Stomach (tissue), 9 donors: ENCODE results near the gene C4orf54. TPM values are rescaled to one million over a fixed set of nuclear protein-coding genes. Genes with fewer than 3 reads are reported as not detected.

ENCODE experiments used
- DNase-seq, 2 donors: peaks; one replicate each; pipeline versions ENCODE4 v3.0.0 to v3.0.0-alpha.2; 2013 to 2019
- H3K27ac ChIP-seq, 5 donors: fragments of 200-600 bp in 4 of 5; sonication (generic) in 4 of 5; one replicate each; pipeline ENCODE4 v1.5.1; 2013 to 2019; ENCODE audit warnings: mild to moderate bottlenecking in 1 of 5, moderate library complexity in 1 of 5
- H3K27me3 ChIP-seq, 3 donors: fragments of 200-600 bp; sonication (generic); one replicate each; pipeline ENCODE4 v1.5.1; 2017 to 2019; ENCODE audit warnings: mixed run types in 1 of 3
- H3K36me3 ChIP-seq, 4 donors: fragments of 200-600 bp; sonication (generic); 1 replicate in 3 of 4; 2 replicates in 1 of 4; pipeline ENCODE4 v1.5.1; 2016 to 2019
- H3K4me1 ChIP-seq, 4 donors: fragments of 200-600 bp; sonication (generic); one replicate each; pipeline ENCODE4 v1.5.1; 2016 to 2019
- H3K4me3 ChIP-seq, 4 donors: fragments of 200-600 bp; sonication (generic) in 3 of 4; one replicate each; pipeline ENCODE4 v1.5.1; 2016 to 2019; ENCODE audit warnings: mild to moderate bottlenecking in 1 of 4
- H3K9me3 ChIP-seq, 4 donors: fragments of 200-600 bp; sonication (generic); one replicate each; pipeline ENCODE4 v1.5.1; 2016 to 2019
- EP300 ChIP-seq: sonication (generic); formaldehyde crosslinking; IDR thresholded peaks from one replicate; pipeline ENCODE4 v1.6.1; 2017; ENCODE audit warnings: antibody characterized with exemption
- POLR2A ChIP-seq, 4 donors: fragments of 450-650 bp; IDR thresholded peaks; one replicate each; pipeline ENCODE4 v1.6.1; 2016; ENCODE audit warnings: antibody characterized with exemption in 4 of 4, control low read depth in 2 of 4, mild to moderate bottlenecking in 1 of 4, moderate library complexity in 1 of 4
- POLR2AphosphoS5 ChIP-seq, 3 donors: sonication (generic); formaldehyde crosslinking; IDR thresholded peaks; one replicate each; pipeline ENCODE4 v1.6.1; 2016; ENCODE audit warnings: antibody characterized with exemption in 3 of 3
- WGBS, 5 donors: extraction: QIAGEN DNeasy Blood & Tissue Kit in 3 of 5; methylation state at CpG; one replicate each; pipeline versions ENCODE4 v1.1.5 to v1.1.7; 2013 to 2018; 5-methylcytosine and 5-hydroxymethylcytosine counted together
- intact Hi-C: fragments of 100-400 bp; cut with DNase I; formaldehyde crosslinking; loops from one replicate; pipeline ENCODE4 v1.15.1; 2023; ENCODE audit warnings: low total_unique reads
- polyA plus RNA-seq, 3 donors: library from polyadenylated mRNA; stranded (reverse); fragments of 200-250 nt; gene quantifications; one replicate each; pipeline ENCODE4 v1.2.3, GENCODE V29; 2013
- total RNA-seq, 5 donors: library from RNA; depleted of rRNA; stranded (reverse); fragments of >200 nt; gene quantifications; one replicate each; pipeline versions ENCODE4 v1.1.0 to v1.2.3, GENCODE V29; 2014 to 2016
- TF ChIP-seq, protein P1 (sequence below), 7 experiments: fragments of 450-650 bp in 4 of 7; fragments of 200-600 bp in 3 of 7; sonication (generic) in 3 of 7; IDR thresholded peaks; one replicate each; pipeline ENCODE4 v1.5.1; 2016 to 2019; ENCODE audit warnings: antibody characterized with exemption in 7 of 7, control low read depth in 2 of 7, mild to moderate bottlenecking in 1 of 7
- donor health status: healthy with polysubstance abuse.
- donor health status: Bipolar disorder and iron deficiency.
- donor health status: healthy.

The C4orf54 gene
- total and polyA plus RNA-seq, 8 donors = under 0.01 to 0.15 TPM; not detected in 6

DNA sequence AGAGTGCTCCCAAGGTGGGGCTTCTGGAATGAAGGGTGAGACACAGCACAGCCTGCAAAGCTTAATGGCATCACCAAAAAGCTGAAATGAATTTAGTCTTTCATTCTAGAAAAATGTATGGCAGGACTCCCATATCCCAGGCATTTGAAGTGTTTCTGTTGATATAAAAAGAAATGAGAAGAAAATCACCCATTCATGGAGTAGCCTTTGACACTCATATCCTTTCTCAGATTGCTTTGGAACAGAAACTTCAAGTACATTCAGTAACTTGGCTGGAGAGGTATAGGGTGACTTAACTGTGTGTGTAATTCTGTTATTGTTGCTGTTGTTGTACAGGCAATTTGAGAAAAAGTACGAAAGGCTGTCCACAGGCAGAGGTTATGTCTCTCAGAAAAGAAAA, 35.3 kb downstream of the C4orf54 start:
- WGBS, 5 donors = 71 to 97% (median 87%) methylated on average over 1 of the region's 1 CpG
- intact Hi-C loops = no loop called here

DNA sequence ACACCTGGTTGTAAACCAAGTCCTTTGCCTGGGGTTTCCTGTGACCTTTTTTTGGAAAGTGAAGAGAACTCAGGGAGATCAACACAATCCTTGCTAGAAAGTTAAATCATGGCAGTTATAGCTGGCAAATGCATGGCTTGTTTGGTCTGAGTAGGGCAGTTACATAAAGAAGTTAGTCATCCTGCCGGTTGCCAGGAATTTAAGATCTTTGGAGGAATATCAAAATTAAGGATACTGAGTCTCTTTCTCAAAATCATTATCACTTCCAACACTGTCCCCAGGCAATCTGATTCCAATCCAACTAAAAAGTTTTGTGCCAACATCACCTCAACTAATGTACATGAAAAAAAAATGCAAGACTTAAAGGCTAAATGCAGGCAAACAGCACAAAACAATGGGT, 40.3 kb downstream of the C4orf54 start:
- Histone ChIP-seq H3K27ac (no peak overlapping the region), H3K27me3 (no peaks in the 10 kb centered on the region), H3K4me3 (no peak overlapping the region), H3K4me1 (no peaks in the 10 kb centered on the region), H3K9me3 (no peaks in the 10 kb centered on the region), H3K36me3 (no peaks in the 10 kb centered on the region)
- DNase-seq = no peak
- WGBS, 5 donors = 57 to 81% (median 72%) methylated on average over 1 of the region's 1 CpG
- no peak for TF ChIP-seq POLR2AphosphoS5 (IDR thresholded peaks at IDR 0.05)
- intact Hi-C loops = no loop called here

More for the DNA sequence above, 35.3 kb downstream of the C4orf54 start:
- DNase-seq = no peak
- Histone ChIP-seq H3K27me3 (no peaks in the 10 kb centered on the region), H3K27ac (peak overlapping the region in 1 of 5 donors; percentile 20), H3K36me3 (no peaks in the 10 kb centered on the region), H3K4me1 (peaks cover 0 to 12% (median 3%) of the 10 kb centered on the region in 4 donors), H3K9me3 (no peaks in the 10 kb centered on the region), H3K4me3 (no peak overlapping the region)
- TF ChIP-seq, protein P1, sequence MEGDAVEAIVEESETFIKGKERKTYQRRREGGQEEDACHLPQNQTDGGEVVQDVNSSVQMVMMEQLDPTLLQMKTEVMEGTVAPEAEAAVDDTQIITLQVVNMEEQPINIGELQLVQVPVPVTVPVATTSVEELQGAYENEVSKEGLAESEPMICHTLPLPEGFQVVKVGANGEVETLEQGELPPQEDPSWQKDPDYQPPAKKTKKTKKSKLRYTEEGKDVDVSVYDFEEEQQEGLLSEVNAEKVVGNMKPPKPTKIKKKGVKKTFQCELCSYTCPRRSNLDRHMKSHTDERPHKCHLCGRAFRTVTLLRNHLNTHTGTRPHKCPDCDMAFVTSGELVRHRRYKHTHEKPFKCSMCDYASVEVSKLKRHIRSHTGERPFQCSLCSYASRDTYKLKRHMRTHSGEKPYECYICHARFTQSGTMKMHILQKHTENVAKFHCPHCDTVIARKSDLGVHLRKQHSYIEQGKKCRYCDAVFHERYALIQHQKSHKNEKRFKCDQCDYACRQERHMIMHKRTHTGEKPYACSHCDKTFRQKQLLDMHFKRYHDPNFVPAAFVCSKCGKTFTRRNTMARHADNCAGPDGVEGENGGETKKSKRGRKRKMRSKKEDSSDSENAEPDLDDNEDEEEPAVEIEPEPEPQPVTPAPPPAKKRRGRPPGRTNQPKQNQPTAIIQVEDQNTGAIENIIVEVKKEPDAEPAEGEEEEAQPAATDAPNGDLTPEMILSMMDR (IDR thresholded peaks at IDR 0.05) = no peak
- TF ChIP-seq POLR2AphosphoS5 (IDR thresholded peaks at IDR 0.05) (no peak), POLR2A (IDR thresholded peaks at IDR 0.05) (no peak), EP300 (no peak)

DNA sequence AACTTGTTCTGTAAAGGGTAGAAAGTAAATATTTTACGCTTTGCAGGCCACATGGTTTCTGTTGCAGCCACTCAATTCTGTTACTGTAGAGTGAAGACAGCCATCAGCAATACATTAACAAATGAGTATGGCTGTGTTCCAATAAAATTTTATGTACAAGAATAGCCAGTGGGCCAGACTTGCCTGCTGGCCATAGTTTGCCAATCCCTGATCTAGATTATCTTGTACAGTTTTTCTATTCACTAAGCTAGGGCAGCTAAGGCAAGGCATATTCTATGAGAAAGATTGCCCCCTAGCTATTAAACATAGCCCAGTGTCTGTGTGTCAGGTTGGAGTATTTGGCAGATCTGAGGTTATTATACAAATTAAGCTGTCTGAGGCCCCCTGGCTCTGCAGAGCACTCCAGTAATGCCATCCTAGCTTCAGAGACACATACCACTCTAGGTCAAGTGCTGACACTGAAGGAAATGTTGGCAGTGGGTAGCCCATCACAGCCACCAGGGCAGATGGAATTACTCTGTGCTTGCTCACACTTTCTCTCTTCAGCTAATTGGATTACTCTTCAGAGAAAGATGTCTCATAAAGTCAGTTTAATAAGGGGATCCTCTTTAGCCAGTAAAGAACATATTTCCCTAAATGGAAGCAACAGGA, 42.3 kb downstream of the C4orf54 start:
- no peak for DNase-seq
- TF ChIP-seq, protein P1 (IDR thresholded peaks at IDR 0.05) = no peak
- no peak for TF ChIP-seq EP300
- TF ChIP-seq POLR2AphosphoS5 (IDR thresholded peaks at IDR 0.05) = no peak
- TF ChIP-seq POLR2A (IDR thresholded peaks at IDR 0.05) = no peak
- H3K27ac ChIP-seq = no peak overlapping the region
- intact Hi-C loops = no loop called here
- no peaks in the 10 kb centered on the region for H3K27me3 ChIP-seq
- 43 to 86% (median 74%) methylated on average over 1 of the region's 1 CpG for whole genome bisulfite sequencing, 5 donors
- H3K36me3 ChIP-seq = no peaks in the 10 kb centered on the region
- H3K4me1 ChIP-seq = peaks cover 0 to 5% (median 0%) of the 10 kb centered on the region in 4 donors
- no peaks in the 10 kb centered on the region for H3K9me3 ChIP-seq
- no peak overlapping the region for H3K4me3 ChIP-seq

DNA sequence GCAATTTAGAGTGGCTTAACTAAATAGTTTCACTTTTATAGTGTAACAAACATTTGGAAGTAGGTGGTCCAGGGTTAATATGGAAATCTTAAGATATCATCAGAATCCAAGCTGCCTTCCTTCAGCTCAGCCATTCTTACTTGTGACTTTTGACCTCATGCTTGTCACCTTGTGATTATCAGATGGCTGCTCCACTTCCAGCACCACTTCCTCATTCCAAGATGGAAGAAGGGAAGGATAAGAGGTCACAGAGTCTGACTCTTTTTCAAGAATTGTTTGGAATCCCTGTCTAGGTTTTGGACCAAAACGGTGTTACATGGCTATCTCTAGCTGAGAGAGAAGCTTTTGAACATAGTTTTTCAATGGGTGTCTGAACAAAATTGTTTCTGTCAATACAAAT, 43.1 kb downstream of the C4orf54 start:
- Histone ChIP-seq H3K27ac (no peak overlapping the region), H3K36me3 (no peaks in the 10 kb centered on the region), H3K4me3 (no peak overlapping the region), H3K27me3 (no peaks in the 10 kb centered on the region), H3K9me3 (no peaks in the 10 kb centered on the region), H3K4me1 (peaks cover 0 to 5% (median 0%) of the 10 kb centered on the region in 4 donors)
- no peak for TF ChIP-seq EP300
- TF ChIP-seq, protein P1 (IDR thresholded peaks at IDR 0.05) = no peak
- no peak for TF ChIP-seq POLR2AphosphoS5 (IDR thresholded peaks at IDR 0.05)
- TF ChIP-seq POLR2A (IDR thresholded peaks at IDR 0.05) = no peak
- DNase-seq = no peak
- intact Hi-C loops = no loop called here
- 32 to 43% (median 35%) methylated on average over 1 of the region's 1 CpG for WGBS, 5 donors

DNA sequence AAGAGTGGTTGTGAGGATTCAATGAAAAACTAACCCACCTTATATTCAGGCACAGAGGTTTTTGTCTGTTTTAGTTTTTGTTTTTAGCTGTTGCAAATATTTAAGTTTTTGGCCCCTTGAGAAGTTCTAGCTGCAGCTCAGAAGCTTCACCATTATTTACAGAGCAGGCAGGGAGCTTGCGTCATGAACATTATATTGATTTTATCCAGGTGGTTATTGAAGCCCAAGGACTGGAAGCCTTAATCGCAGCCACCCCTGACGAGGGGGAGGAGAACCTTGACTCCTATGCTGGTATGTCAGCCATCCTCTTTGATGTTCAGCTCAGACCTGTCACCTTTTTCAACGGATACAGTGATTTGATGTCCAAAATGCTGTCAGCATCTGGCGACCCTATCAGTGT, 44.9 kb downstream of the C4orf54 start:
- Histone ChIP-seq H3K27ac (no peak overlapping the region), H3K4me1 (peaks cover 0 to 5% (median 0%) of the 10 kb centered on the region in 4 donors), H3K36me3 (no peaks in the 10 kb centered on the region), H3K9me3 (no peaks in the 10 kb centered on the region), H3K27me3 (no peaks in the 10 kb centered on the region), H3K4me3 (no peak overlapping the region)
- DNase-seq = no peak
- no peak for TF ChIP-seq EP300
- TF ChIP-seq POLR2AphosphoS5 (IDR thresholded peaks at IDR 0.05) = no peak
- TF ChIP-seq POLR2A (IDR thresholded peaks at IDR 0.05) = no peak
- TF ChIP-seq, protein P1 (IDR thresholded peaks at IDR 0.05) = no peak
- intact Hi-C loops = no loop called here
- 47 to 63% (median 52%) methylated on average over 5 of the region's 5 CpGs for WGBS, 5 donors
